HG02642 (cell line): ENCODE measurements around the gene RAB3GAP2.
A peak's percentile ranks its signal among the peaks of the same experiment; 100 is the strongest.
"Not testable (repeated sequence)": the region's sequence is repeated elsewhere in the genome, so short reads cannot be mapped to it uniquely, and the experiment has no call there.

Experiments used
- ATAC-seq: cut with Tn5 transposase; IDR thresholded peaks from one replicate; pipeline ENCODE4 v1.9.1; 2021; ENCODE audit warnings: mild to moderate bottlenecking; ENCODE audit not compliant: unreplicated experiment, poor library complexity

RAB3GAP2 gene

DNA sequence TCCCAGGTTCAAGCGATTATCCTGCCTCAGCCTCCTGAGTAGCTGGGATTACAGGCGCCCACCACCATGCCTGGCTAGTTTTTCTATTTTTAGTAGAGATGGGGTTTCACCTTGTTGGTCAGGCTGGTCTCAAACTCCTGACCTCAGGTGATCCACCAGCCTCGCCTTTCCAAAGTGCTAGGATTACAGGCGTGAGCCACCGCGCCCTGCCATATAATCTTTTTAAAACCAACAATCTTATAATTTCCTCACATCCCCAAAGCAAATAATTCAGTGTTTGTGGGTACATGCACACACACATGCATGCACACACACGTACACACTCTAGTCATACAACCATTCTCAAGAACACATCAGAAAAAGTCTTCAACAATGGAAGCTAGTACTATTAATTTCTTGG lies 113.7 kb downstream of the RAB3GAP2 start:
- ATAC-seq: not testable (repeated sequence)

DNA sequence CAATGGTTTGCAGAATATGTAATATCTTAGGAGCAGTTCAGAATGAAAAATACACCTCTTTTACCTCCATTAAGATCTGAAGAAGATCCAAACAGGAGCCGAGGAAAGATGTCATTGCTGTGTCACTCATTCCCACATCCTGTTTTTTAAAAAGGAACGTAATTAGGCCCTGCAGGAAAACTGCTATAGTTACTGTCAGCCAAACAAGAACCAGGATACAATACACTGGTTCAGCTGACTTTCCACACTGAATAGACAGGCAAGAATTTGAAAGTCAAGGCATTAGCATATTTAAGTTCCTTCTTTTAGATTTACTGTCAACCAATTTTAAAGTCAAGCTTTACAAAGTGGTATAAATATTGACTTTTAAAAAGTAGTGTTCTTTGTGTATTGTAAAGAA lies 114.5 kb downstream of the RAB3GAP2 start:
- no peak for ATAC-seq

DNA sequence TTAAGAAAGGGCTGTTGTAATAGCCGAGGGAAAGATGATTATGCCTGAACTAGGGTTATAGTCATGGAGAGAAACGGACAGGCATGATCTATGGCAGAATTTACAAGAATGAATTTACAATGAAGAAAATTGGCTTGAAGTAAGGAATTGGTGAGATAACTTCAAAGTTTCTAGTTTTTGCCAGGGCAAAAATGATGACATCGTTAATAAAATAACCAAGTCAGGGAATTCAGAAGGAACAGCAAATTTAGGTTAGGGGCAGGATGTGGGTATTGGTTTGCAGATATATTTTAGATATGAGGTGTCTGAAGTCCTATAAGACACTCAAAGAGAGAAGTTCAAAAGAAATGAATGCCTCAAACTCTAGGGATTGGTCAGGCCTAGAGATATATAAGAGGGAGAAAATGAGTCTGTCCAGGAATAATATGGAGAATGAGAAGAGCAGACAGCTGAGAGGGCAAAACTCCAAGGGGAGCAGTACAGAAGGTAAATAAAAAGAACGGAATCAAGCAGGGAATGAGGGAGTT lies 115.6 kb downstream of the RAB3GAP2 start:
- ATAC-seq: no peak

DNA sequence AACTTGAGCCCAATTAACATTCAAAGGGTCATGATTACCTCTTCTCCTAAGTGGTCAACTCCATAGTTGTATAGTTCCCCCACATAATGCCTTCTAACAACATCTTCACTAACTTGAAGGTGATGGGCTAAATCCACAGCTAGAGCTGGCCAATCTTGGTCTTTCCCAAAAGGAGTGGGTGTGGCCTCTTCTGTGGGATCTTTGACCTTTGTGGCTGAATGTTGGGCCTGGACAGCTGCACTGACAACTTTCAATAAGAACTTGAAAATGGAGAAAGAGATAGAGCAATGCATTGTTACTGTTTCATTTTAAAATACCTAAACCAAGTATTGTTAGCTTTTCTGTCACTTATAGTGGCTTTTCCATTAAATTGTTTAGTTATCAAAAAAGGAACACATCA lies 119.1 kb downstream of the RAB3GAP2 start:
- ATAC-seq: no peak

DNA sequence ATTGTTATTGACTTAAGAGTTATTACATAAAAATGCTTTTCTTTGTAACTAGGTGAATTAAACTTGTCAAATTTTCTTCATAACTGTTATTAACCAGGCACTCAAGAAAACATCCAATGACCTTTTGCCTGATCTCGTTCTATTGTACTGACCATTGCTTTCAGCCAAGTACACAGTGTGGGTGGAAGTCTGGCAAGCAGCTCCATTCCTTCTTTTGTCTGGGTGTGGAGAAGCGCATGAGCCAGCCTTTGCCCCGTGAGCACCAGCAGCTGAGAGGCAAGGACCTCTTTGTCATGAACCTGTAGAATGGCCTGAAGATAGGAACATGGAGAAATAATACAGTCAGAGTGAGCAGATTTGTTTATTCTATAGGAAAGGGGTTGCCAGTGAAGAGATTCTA lies 120.8 kb downstream of the RAB3GAP2 start:
- no peak for ATAC-seq

DNA sequence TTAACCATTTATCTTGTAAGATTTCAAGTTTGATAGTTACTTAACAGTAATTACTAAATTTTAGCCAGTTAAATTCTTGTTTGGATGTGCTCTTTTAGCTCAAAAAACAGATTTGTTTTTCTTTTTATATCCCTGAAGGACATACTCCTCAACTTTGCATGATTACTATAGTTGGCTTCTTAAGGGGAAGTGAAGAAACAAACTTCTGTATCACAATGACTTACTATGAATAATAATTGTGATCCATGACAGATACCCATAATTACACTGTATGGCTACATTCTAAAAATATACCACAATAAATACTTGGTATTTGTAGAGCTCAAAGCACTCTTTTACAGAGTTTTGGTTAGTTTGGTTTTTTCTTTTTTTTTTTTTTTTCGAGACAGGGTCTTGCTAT lies 122.5 kb downstream of the RAB3GAP2 start:
- ATAC-seq: no peak

DNA sequence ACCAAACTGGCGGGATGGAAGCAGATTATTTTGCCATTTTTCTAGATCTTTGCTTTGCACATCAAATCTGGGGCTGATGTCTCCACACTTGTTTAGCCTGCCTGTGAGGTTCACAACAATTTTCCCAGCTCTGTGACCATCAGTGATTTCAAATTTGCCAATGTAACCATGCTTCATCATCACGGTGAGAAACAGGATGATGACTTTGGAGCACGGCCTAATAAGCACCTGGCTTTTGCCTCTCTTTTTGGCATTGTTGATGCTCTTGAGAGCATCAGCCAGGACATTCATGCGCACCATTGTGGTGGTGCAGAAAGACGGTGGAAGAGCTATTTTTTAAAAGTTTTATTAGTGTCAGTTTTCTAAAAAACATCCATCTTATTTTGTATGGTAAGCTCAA lies 128.2 kb downstream of the RAB3GAP2 start:
- ATAC-seq: no peak

DNA sequence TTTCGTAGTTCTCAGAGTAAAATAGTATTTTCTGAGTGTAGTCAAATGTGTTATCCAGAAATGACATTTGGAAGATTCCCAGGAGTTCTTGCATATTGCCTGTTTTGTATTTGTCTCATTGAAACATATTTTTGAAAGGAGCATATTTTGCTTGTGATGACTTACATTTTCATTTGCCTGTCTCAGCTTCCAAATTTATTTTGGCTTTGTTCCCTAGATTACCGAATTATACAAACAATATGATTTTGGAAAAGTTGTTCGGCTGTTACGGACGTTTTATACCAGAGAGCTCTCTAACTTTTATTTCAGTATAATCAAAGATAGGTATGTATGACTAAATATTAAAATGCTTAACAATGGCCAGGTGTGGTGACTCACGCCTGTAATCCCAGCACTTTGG lies 132.3 kb downstream of the RAB3GAP2 start:
- no peak for ATAC-seq

DNA sequence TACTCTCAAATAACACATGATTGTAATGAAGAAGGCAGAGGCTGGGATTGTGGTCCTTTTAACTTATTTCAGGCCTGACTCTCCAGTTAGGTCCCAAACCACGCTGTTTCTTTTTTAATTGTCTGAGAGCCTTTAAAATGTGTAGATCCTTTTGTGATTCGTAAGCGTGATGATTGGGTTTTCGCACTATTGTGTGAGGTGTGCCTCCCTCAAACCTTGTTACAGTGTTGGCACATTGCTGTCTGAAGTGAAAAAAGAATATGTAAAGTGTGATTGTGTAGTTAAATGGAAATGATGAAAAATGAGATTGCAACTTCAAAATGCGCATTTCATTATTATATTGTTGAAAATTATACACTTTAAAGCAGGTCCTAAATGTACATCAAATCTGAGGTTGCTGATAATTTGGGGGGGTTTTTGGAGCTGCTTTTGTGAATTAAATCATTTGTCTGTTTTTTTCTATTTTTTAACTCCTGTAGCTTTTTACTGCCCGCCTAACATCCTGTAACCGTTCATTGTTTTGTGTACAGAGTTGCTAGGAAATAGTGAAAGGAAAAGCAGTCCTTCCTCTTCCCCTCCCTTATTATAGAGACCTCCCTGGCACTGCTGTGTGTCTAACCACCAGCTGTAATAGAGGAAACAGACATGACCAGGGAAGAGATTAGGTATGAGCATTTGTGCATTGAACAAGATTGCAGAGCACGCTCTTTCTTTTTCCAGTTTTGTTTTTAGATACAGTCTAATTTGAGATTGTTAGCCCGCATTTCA lies 135.1 kb downstream of the RAB3GAP2 start:
- ATAC-seq: no peak

DNA sequence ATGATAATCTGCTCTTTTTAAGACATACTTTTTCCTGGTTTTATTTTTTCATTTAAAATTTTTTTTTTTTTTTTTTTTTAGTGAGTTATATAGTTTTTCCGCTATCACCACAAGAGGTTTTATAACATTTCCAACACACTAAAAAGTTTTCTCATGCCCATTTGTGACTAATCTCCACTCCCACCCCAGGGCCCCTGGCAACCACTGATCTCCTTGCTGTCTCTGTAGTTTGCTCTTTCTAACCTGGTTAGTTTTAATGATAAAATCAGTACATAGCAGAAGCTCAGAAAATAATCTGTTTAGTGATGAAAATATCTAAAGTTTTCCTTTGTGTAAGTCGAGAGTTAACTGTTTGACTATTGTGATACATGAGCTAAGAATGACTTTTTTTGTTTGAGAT lies 136.5 kb downstream of the RAB3GAP2 start:
- no peak for ATAC-seq

DNA sequence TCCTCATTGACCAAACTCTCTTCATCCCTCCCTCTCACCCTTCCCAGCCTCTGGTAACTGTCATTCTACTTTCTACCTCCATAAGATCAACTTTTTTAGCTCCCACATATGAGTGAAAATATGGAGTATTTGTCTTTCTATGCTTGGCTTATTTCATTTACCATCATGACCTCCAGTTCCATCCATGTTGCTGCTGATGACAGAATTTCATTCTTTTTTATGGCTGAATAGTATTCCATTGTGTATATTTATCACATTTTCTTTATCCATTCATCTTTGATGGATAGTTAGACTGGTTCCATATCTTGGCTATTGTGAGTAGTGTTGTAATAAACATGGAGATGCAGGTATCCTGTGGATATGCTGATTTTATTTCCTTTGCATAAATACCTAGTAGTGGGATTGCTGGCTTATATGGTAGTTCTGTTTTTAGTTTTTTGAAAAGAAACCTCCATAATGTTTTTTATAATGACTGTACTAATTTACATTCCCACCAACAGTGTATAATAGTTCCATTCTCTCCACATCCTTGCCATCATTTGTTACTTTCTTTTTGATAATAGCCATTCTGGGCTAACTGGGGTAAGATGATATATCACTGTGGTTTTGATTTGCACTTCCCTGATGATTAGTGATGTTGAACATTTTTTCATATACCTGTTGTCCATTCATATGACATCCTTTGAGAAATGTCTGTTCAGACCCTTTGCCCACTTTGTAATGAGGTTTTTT lies 142.6 kb downstream of the RAB3GAP2 start:
- ATAC-seq: no peak

DNA sequence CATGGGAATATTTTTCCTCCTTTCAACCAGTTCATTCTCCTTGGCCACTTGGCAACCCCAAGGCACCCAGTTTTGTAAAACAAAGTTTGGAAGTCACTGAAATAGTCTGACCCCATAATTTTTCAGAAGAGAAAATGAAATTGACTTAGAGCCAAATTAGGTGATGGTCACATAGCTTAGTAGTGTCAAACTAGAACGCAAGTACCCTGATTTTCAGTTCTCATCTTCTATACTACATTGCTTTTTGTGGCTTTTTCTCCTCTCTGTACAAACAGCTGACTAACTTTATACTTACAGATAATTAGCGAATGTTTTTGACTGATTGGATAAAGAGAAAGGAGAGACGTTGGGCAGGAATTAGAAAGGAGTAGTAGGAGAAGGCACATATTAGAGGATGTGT lies 145.2 kb downstream of the RAB3GAP2 start:
- no peak for ATAC-seq

DNA sequence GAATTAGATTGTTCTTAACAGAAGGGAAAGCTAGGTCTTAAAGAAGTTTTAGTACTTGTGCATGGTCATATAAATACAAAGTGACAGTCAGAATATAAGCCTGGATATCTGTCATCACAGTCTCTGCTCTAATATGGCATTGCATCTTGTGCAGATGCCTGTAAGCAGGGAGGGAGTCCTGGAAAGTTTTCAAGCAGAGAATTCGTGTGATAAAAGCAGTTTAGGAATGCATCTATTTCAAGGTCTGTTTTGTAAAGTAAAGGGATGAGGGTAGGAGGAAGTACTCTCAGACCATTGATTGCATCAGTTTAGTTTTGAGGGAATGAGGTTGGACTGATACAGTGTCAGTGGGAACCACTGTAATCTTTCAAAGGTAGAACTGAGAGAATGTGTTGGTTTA lies 147.7 kb downstream of the RAB3GAP2 start:
- ATAC-seq: no peak

DNA sequence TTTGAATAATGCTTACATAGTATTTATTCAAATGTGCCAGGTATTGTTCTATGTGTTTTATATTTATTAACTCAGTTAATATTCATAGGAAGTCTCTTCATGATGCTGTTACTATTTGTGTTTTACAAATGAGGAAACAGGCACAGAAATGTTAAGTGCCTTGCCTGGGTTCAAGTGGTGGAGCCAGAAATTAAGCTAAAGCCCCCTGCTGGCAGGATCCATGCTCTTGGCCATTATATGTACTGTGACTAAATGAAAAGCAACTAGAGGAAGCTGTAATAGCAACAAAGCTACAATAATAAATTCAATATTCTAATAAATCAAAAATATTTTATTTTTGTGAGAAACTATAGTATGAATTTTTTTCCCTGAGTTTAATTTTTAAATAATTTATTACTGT lies 148.4 kb downstream of the RAB3GAP2 start:
- no peak for ATAC-seq

DNA sequence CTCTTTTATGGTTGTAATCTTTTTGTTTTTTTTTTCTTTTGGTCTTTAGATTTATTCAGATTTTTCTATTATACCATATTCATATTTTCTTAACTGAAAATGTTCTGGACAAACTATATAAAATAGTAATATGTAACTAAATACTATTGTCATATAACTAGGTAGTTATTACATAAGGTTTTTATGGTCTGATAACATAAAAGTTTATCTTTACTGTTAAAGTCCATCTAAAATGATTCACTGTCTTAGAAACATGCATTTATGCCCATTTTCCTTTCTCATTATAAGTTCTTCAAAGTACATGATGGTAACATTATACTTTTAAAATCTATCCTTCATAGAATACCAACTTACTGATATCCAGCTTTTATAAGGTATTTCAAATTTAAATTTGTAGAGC lies 149.2 kb downstream of the RAB3GAP2 start:
- ATAC-seq: no peak

DNA sequence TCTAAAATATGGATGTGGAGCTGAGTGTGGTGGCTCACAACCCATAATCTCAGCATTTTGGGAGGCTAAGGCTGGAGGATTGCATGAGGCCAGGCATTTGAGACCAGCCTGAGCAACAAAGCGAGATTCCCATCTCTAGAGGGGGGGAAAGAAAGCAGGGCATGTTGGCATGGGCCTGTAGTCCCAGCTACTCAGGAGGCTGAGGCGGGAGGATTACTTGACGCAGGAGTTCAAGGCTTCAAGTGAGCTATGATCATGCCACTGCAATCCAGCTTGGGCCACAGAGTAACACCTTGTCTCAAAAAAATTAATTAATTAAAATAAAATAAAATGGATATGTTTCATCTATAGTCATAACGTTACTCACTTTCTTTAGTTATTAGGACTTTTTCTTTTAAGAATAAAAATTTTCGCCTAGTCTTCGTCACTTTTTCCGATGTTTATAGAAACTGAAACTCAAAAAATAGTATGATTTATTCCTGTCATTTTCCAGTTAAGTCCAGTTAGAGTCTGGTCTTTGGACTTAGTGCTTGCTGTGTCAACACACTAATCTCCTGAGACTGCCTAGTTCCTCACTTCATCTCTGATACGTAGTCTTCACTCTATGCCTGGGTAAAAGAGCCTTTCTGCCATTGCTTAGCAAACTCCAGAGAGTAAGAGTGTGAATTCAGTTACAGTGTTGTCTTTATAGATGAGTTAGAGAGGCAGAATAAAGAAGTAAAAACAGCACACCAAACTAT lies 150.3 kb downstream of the RAB3GAP2 start:
- ATAC-seq: no peak

DNA sequence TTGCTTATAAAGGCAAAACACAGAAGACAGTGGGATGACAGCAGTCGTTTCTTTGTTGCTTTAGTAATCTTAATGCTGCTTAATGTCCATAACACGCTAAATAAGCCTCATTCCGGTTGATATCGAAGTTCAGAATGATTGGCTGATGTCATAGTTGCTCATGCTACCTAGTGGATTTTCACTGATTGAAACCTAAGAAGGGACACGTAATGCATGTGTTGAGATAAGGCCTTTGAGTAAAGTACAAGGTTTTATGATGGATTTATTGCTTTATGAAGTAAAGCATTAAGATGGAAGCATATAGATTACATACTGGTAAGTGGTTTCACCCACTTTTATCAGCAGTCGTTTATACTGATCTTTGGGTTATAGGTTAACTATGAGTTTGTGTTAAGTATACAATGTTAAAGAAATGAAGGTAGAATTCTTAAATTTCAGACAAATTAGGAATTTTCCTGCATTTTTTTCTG lies 153.2 kb downstream of the RAB3GAP2 start:
- no peak for ATAC-seq

DNA sequence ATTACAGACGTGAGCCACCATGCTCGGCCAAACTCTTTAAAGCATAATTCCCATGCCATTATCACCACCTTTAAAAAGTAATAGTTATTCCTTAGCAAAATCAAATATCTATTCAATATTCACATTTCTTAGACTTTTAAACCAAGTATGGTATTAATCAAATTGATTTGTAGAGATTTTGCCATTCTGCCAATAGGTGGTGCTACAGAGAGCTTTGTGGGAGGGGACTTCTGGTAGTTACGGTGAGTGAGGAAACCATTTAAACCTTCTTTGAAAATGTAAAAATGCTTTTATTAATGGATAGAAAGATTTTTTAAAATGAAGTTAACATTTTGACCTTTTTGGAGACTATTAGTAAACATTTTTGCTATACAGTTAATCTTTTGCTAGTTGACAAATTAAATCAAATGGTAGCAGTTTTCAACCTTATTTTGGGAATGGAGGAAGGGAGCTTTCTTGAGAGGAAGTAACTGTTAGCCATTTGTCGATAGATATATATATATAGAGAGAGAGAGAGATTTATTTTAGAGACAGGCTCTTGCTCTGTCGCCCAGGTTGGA lies 159.0 kb downstream of the RAB3GAP2 start:
- ATAC-seq: peak; percentile 63

DNA sequence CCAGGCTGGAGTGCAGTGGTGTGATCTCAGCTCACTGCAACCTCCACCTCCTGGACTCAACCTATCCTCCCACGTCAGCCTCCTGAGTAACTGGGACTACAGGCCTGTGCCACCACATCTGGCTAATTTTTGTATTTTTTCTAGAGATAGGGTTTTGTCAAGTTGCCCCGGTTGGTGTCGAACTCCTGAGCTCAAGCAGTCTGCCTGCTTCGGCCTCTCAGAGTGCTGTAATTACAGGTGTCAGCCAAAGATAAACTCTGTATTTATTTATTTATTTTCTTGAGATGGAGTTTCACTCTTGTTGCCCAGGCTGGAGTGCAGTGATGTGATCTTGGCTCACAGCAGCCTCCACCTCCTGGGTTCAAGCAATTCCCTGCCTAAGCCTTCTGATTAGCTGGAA lies 159.7 kb downstream of the RAB3GAP2 start:
- ATAC-seq: not testable (repeated sequence)

DNA sequence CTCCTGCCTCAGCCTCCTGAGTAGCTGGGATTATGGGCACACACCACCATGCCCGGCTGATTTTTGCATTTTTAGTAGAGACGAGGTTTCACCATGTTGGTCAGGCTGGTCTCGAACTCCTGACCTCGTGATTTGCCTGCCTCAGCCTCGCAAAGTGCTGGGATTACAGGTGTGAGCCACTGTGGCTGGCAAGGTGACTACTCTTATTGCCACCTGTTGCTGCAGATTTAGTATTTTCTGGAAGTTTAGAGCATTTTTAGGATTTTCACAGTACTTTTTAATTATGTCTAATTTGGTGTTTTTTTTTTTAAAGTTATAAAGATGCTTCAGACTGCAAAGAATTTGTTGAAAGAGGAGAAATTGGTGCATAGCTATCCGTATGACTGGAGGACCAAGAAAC lies 161.8 kb downstream of the RAB3GAP2 start:
- not testable (repeated sequence) for ATAC-seq

DNA sequence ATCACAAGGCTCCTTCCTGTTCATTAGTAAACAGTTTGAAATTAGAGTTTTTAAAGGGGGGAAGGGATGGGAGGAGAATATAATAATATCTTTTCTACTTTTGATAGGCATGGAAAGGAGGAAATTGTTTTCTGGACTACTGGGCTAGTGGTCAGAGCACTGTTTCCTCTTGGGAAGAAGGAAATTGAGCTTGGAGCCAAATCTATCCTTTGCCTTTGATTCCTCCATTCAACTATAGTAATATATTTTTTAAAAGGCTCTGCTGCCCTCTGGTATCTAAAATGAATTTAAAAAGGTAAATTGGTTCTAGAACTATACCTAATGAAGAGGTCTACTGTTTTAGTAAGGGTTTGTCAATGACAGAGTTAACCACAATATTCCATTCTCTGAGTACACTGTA lies 172.4 kb downstream of the RAB3GAP2 start:
- ATAC-seq: no peak
